Lung (tissue), 12 donors: Measurements from ENCODE around the gene TEX55. TPM values are rescaled to one million over a fixed set of nuclear protein-coding genes. Genes with fewer than 3 reads are reported as not detected.

Experiments
- ATAC-seq: fragments of 200-7000 bp; cut with Tn5 transposase; one replicate; pipeline ENCODE4 v1.9.1; 2020; ENCODE audit warnings: moderate number of reproducible peaks; ENCODE audit not compliant: insufficient read depth, low FRiP score
- DNase-seq, 3 donors: peaks; one replicate each; pipeline ENCODE4 v3.0.0-alpha.2; 2013 to 2017
- H3K27ac ChIP-seq, 2 donors: one replicate each; pipeline ENCODE4 v1.5.1; 2013; ENCODE audit warnings: mild to moderate bottlenecking in 2 of 2, moderate library complexity in 2 of 2, control low read depth in 1 of 2, inconsistent platforms in 1 of 2, low read depth in 1 of 2, low read length in 1 of 2
- H3K27me3 ChIP-seq, 3 donors: one replicate each; pipeline ENCODE4 v1.5.1; 2013; ENCODE audit warnings: low read length in 2 of 3; ENCODE audit not compliant: control insufficient read depth in 3 of 3, insufficient read depth in 3 of 3
- H3K36me3 ChIP-seq, 4 donors: one replicate each; pipeline ENCODE4 v1.5.1; 2013; ENCODE audit warnings: low read length in 4 of 4, mild to moderate bottlenecking in 1 of 4, moderate library complexity in 1 of 4; ENCODE audit not compliant: control insufficient read depth in 4 of 4, insufficient read depth in 4 of 4
- H3K4me1 ChIP-seq, 5 donors: one replicate each; pipeline ENCODE4 v1.5.1; 2013; ENCODE audit warnings: low read length in 5 of 5, mild to moderate bottlenecking in 2 of 5, moderate library complexity in 1 of 5; ENCODE audit not compliant: control insufficient read depth in 5 of 5, insufficient read depth in 5 of 5
- H3K4me3 ChIP-seq: one replicate; pipeline ENCODE4 v1.5.1; 2013; ENCODE audit warnings: mild to moderate bottlenecking, control low read depth, moderate library complexity
- H3K9ac ChIP-seq, 2 donors: one replicate each; pipeline ENCODE4 v1.5.1; 2013; ENCODE audit warnings: low read length in 2 of 2, control low read depth in 1 of 2; ENCODE audit not compliant: insufficient read depth in 1 of 2
- H3K9me3 ChIP-seq, 4 donors: one replicate each; pipeline ENCODE4 v1.5.1; 2013; ENCODE audit warnings: low read length in 3 of 4, mild to moderate bottlenecking in 1 of 4, moderate library complexity in 1 of 4; ENCODE audit not compliant: control insufficient read depth in 4 of 4, insufficient read depth in 3 of 4
- CTCF ChIP-seq: IDR thresholded peaks from 2 replicates; pipeline ENCODE4 v1.5.1; 2012; ENCODE audit warnings: mild to moderate bottlenecking; ENCODE audit errors: control extremely low read depth, extremely low read depth
- WGBS, 2 donors: extraction: QIAGEN DNeasy Blood & Tissue Kit; methylation state at CpG; one replicate each; pipeline ENCODE4 v1.1.7; 2013; 5-methylcytosine and 5-hydroxymethylcytosine counted together
- polyA plus RNA-seq, 2 donors: library from polyadenylated mRNA; stranded (reverse); fragments of 200-250 nt; gene quantifications; one replicate each; pipeline ENCODE4 v1.2.1, GENCODE V29; 2013
- total RNA-seq, 2 donors: library from RNA; depleted of rRNA in 1 of 2; stranded (reverse); fragments of >200 nt in 1 of 2; gene quantifications; one replicate each; pipeline ENCODE4 v1.2.1, GENCODE V29; 2014 to 2021
- donor health status: control.
- donor health status: control.
- donor health status: Bipolar disorder and iron deficiency.
- donor health status: healthy.
- donor health status: DM: yes; HTN: yes; CAD: no.

TEX55 gene
- total and polyA plus RNA-seq, 4 donors, result 0.06 TPM; not detected in 3

- Histone ChIP-seq H3K4me1 (no peaks in the 10 kb centered on the region), H3K9me3 (no peaks in the 10 kb centered on the region), H3K27ac (no peak overlapping the region), H3K27me3 (no peaks in the 10 kb centered on the region), H3K9ac (no peak overlapping the region), H3K4me3 (no peak overlapping the region), H3K36me3 (no peaks in the 10 kb centered on the region)
- ATAC-seq (no peak), DNase-seq (no peak)
- no peak for TF ChIP-seq CTCF
- WGBS, 2 donors, result 92 to 98% methylated on average over 5 of the region's 5 CpGs
Observed at GRCh38 chr3:119140466-119140865, 5.5 kb upstream of the TEX55 start.

DNA sequence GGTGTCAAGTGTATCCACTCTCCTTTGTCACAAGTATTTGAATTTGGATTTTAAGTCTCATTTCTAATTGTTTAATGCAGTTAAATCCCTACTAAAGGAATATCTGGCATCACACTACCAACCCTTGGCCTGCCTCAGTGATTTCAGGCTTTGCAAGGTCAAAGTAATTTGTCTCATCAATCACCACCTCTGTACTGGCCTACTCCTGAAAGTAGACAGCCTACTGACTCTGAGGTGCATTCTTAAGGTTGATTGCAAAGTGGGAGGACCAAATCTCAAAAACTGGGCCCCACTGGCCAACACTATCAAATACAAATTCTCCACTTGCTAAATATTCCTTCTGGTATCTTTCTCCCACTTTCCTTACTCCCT, 851 bp upstream of the TEX55 start:
- no peak for TF ChIP-seq CTCF
- no peaks in the 10 kb centered on the region for H3K9me3 ChIP-seq
- H3K4me3 ChIP-seq, result no peak overlapping the region
- no peaks in the 10 kb centered on the region for H3K4me1 ChIP-seq
- H3K36me3 ChIP-seq, result no peaks in the 10 kb centered on the region
- no peak overlapping the region for H3K9ac ChIP-seq
- no peaks in the 10 kb centered on the region for H3K27me3 ChIP-seq
- ATAC-seq (no peak), DNase-seq (no peak)
- no peak overlapping the region for H3K27ac ChIP-seq

GRCh38 chr3:119146578-119147375, 812 bp downstream of the TEX55 start:
- H3K27ac ChIP-seq, result no peak overlapping the region
- 91 to 94% methylated on average over 15 of the region's 15 CpGs for WGBS, 2 donors
- no peaks in the 10 kb centered on the region for H3K27me3 ChIP-seq
- H3K9me3 ChIP-seq, result no peaks in the 10 kb centered on the region
- no peak overlapping the region for H3K4me3 ChIP-seq
- no peak for TF ChIP-seq CTCF
- H3K4me1 ChIP-seq, result no peaks in the 10 kb centered on the region
- H3K9ac ChIP-seq, result no peak overlapping the region
- no peaks in the 10 kb centered on the region for H3K36me3 ChIP-seq
- no peak for DNase-seq
- no peak for ATAC-seq

DNA sequence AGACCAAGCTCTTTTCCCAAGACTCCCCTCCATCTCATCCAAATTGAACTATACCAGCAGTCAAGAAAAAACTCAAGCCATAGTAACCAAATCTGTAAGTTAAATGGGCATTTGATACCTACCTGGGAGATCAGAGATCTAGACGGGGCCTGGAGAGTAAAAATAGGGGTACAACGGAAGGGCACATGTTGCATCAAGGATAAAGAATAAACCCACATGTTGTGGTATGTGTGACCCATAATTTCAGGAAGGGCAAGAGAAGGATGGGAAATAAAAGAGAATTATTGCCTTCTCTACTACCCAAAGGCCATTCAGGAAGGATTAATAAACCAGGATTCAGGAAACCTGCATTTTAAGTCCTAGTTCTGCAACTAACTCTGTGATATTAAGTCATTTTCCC, 1.5 kb downstream of the TEX55 start:
- no peaks in the 10 kb centered on the region for H3K9me3 ChIP-seq
- no peaks in the 10 kb centered on the region for H3K27me3 ChIP-seq
- no peak for DNase-seq
- H3K36me3 ChIP-seq, result no peaks in the 10 kb centered on the region
- H3K4me1 ChIP-seq, result no peaks in the 10 kb centered on the region
- TF ChIP-seq CTCF, result no peak
- no peak overlapping the region for H3K4me3 ChIP-seq
- WGBS, 2 donors, result 45 to 47% methylated on average over 2 of the region's 2 CpGs
- H3K27ac ChIP-seq, result no peak overlapping the region
- ATAC-seq, result no peak
- no peak overlapping the region for H3K9ac ChIP-seq
